ENCODE results near the gene NOB1.
"Not testable (repeated sequence)": the region's sequence is repeated elsewhere in the genome, so short reads cannot be mapped to it uniquely, and the experiment has no call there.

NOB1 gene

GRCh38 chr16:69761983-69762813 is 7.5 kb upstream of the NOB1 start, which contains the start of gene WWP2:
Gene WWP2, plus strand, starts transcription at chr16:69762332. Its CDS starts 24,679 bp downstream, at chr16:69787011.
- DNase-seq (ENCODE audit: low read depth), result peak; percentile 75

DNA sequence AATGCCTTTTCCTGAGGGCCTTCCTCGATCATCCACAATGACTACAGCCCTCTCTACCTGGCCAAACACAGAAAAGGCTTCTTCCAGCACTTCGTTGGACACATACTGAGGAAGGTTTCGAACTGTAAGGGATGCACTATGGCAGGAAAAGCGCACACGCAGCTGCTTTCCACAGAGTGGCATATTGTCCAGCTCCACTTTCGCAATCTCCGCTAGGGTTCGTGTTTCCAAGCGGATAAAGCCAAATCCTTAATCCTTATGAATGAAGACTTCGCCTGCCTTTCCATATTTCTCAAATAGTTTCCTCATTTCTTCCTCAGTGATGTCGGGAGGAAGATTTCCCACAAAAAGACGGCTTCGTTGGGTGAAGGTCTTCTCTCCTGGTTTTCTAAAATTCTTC is 2.6 kb upstream of the NOB1 start:
- DNase-seq (ENCODE audit: low read depth), result not testable (repeated sequence)

DNA sequence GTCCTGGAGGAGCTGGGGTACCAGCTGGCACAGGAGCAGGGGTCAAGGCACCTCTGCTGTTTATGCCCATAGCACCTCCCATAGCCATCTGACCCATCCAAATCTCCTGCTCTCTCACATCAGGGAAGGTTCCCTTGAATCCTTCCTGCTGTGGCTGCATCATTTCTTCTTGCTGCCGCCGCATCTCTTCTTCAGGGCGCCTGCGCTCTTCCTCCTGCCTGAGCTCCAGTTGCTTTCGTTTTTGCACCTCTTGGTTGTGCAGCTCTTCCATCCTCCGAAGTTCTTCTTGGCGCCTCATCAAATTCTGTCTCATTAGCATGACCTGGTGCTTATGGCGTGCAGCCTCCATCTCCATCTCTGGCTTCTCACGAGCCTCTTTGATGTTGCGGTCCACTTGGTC is 2.0 kb upstream of the NOB1 start:
- no peak for DNase-seq (ENCODE audit: low read depth)

DNA sequence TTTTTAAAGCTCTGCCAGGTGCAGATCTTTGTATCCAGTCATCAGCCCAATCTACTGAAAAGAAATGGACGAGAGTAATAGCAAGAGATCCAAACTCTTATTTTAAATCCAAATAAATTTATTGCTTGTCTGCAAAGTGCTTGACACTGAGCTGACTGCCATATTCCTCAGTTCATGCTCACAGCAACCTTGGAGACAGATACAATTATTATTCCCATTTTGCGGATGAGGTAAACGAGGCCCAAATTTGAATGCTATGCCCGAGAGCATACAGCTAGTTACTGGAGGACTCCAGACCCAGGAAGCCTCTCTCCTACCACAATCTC is 620 bp downstream of the NOB1 start:
- no peak for DNase-seq (ENCODE audit: low read depth)

DNA sequence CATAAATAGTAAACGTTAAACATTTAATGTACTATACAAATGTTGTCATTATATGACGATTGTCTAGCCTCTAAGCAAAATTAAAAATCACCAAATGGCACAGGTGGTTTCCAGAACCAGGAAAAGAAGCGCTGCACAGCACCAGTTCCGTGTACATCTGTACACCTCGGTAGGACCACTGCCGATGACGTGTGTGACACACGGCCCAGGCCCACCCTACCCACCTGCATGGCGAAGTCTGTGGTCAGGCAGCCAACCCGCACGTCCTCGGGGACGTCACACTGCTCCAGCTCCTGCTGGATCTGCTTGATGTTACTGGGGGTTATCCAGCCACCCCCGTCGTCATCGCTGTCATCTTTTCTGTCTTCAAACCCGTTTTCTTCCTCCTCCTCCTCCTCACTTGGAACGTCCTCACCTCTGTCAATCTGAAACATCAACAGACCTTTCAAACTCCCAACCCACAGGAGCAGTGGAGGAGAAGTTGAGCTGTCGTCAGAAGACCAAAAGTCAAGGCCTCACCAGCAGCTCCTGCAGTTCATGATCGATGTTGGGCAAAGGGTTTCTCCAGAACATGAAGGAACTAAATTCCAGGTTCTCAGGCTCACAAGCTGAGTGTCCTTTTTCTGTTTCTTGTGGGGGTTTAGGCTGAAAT is 5.9 kb downstream of the NOB1 start:
- DNase-seq (ENCODE audit: low read depth), result no peak

DNA sequence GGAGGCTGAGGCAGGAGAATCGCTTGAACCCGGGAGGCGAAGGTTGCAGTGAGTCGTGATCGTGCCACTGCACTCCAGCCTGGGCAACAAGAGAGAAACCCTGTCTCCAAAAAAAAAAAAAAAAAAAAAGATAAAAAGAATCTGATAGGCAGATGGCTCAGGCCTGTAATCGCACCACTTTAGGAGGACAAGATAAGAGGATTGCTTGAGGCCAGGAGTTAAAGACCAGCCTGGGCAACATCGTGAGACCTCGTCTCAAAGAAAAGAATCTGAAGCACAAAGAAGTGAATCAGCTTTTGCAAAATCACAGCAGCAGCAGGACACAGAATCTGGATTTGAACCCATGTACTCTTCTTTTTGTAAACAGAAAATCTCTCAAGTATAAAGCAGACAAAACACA is 7.6 kb downstream of the NOB1 start:
- DNase-seq (ENCODE audit: low read depth), result no peak

DNA sequence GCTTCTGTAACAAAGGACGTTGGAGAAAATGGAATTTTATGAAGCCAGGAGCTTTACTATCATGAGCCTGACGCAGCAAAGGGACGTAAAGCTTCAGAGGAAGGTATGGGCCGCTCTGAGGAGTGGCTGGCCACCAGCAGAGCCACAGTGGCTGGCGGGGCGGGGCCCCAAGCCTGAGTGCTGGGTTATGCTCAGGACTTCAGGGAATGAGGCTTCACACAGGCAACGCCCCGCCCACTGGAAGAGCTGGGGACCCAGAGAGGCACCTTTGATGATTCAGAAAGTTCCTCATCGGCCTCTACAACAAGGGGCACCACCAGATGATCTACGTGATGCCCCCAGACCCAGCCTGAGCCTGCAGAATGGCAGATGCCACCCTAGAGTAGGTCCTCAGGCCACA is 8.8 kb downstream of the NOB1 start:
- no peak for DNase-seq (ENCODE audit: low read depth)

GRCh38 chr16:69745232-69745612 is 9.5 kb downstream of the NOB1 start:
- no peak for DNase-seq (ENCODE audit: low read depth)

- no peak for DNase-seq (ENCODE audit: low read depth)
Observed at GRCh38 chr16:69744363-69745231, 10.1 kb downstream of the NOB1 start.

- peak; percentile 40 for DNase-seq (ENCODE audit: low read depth)
Observed at GRCh38 chr16:69741951-69742904, 12.5 kb downstream of the NOB1 start.

DNA sequence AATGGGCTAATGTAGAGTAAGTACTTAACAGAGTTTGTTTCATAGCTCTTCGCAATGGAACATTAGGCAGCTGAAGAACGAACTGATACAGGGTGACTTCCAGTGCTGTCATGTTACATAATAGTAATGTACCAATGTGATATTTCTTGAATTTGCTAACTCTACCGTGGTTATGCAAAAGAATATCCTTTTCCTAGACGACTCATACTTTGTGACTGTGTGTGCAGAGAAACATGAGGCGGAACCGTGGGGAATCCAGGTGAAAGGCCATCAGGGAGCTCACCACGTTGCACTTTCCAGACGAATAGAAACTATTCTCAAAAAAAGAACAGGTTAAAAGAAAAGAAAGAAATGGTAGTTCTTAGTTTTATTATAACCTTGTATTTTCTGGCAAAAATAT is 13.2 kb downstream of the NOB1 start:
- DNase-seq (ENCODE audit: low read depth), result peak; percentile 43

DNA sequence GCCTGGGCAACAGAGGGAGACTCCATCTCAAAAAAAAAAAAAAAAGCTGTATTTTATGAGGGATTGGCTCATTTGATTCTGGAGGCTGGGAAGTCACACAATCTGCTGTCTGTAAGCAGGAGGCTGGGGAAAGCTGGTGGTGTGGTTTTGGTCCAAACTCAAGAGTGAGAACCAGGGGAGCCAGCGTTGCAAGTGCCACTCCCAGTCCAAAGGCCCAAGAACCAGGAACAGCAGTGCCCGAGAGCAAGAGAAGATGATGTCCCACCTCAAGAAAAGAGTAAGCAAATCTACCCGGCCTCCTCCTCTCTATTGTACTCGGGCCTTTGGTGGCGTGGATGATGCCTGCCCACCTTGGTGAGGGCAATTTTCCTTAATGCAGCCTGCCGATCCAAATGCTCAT is 22.6 kb downstream of the NOB1 start:
- DNase-seq (ENCODE audit: low read depth), result no peak

GRCh38 chr16:69731280-69731679 is 23.4 kb downstream of the NOB1 start:
- DNase-seq (ENCODE audit: low read depth), result not testable (repeated sequence)

DNA sequence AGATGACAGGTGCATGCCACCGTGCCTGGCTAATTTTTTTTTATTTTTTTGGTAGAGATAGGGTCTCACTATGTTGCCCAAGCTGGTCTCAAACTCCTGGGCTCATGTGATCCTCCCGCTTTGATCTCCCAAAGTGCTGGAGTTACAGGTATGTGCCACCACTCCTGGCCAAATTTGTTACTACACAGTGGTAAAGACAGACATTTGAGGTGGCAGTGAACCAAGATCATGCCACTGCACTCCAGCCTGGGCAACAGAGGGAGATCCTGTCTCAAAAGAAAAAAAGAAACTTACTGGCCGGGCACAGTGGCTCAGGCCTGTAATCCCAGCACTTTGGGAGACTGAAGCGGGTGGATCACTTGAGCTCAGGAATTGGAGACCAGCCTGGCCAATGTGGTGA is 25.7 kb downstream of the NOB1 start:
- DNase-seq (ENCODE audit: low read depth), result not testable (repeated sequence)

GRCh38 chr16:69727916-69728270 is 26.8 kb downstream of the NOB1 start:
- DNase-seq (ENCODE audit: low read depth), result no peak

GRCh38 chr16:69726313-69727060 is 28.2 kb downstream of the NOB1 start, which contains the start of gene NQO1:
Gene NQO1, minus strand, starts transcription at chr16:69726560. Its CDS starts 121 bp downstream, at chr16:69726439.
- DNase-seq (ENCODE audit: low read depth), result peak; percentile 99

GRCh38 chr16:69725480-69726312 is 29.0 kb downstream of the NOB1 start:
- DNase-seq (ENCODE audit: low read depth), result no peak

DNA sequence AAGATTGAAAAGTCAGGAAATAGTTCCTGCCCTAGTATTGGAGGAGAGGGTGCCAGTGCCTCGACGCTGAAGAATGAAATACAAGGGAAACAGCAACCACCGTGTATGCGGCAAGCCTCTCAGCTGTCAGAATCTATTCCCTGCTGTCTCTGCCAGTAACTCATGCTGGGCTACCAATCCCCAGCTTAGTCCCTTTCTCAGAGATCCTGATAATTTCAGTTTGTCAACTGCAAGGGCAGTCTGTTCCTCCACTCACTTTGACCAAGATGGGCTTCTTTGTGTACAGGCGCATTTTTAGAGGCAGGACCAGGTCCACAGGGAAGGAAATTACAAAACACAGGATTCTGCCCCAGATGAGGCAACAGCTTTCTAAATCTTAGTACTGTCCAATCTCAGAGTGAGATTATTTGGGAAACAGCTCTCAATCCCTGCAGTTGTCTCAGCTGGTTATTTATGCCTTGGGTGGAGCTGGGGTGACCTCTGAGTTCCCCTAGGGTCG is 29.7 kb downstream of the NOB1 start:
- peak; percentile 28 for DNase-seq (ENCODE audit: low read depth)

DNA sequence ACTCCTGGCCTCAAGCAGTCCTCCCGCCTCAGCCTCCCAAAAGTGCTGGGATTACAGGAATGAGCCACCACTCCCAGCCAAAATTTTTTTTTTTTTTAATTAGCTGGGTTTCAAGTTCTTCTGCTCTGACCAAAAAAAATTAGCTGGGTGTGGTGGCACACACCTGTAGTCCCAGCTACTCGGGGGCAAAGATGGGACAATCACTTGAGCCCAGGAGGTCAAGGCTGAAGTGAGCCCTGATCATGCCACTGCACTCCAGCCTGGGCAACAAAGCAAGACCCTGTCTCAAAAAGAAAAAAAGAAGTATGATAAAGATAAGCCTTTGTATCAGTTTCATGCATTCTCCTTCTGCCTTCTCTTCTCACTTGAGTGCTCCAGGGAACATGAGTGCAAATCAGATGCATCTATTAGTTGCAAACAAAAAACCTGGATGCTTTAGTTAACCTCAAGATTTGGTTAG is 30.3 kb downstream of the NOB1 start:
- DNase-seq (ENCODE audit: low read depth), result no peak

Measured in ELR (cell line).